CD4-positive, CD25-positive, alpha-beta regulatory T cell (primary cell): ENCODE results near the gene TUBB4A. TPM values are rescaled to one million over a fixed set of nuclear protein-coding genes. Genes with fewer than 3 reads are reported as not detected.
A peak's percentile ranks its signal among the peaks of the same experiment; 100 is the strongest.

Source experiments
- ATAC-seq, 2 donors: fragments of 150-1000 bp; cut with Tn5 transposase; one replicate each; pipeline ENCODE4 v1.10.0; 2021; ENCODE audit warnings: low read depth in 2 of 2, moderate number of reproducible peaks in 2 of 2, moderate library complexity in 1 of 2
- DNase-seq, 3 donors: peaks; one replicate each; pipeline versions ENCODE4 v3.0.0 to v3.0.0-alpha.2; 2012 to 2022; ENCODE audit warnings: mixed read lengths in 1 of 3
- H3K27ac ChIP-seq: one replicate; pipeline ENCODE4 v1.7.0; 2013; ENCODE audit warnings: mild to moderate bottlenecking, low read length; ENCODE audit not compliant: insufficient read depth, poor library complexity, severe bottlenecking
- H3K27me3 ChIP-seq: one replicate; pipeline ENCODE4 v1.7.0; 2013; ENCODE audit warnings: low read length; ENCODE audit not compliant: control insufficient read depth, insufficient read depth
- H3K36me3 ChIP-seq: one replicate; pipeline ENCODE4 v1.7.0; 2013; ENCODE audit warnings: mild to moderate bottlenecking, low read length, moderate library complexity; ENCODE audit not compliant: control insufficient read depth, insufficient read depth
- H3K4me1 ChIP-seq: 2 replicates; pipeline ENCODE4 v1.7.0; 2013; ENCODE audit warnings: mild to moderate bottlenecking, low read length; ENCODE audit not compliant: insufficient read depth, control insufficient read depth, poor library complexity, severe bottlenecking
- H3K4me3 ChIP-seq: one replicate; pipeline ENCODE4 v1.7.0; 2013; ENCODE audit warnings: low read depth, mild to moderate bottlenecking, low read length, moderate library complexity
- H3K9me3 ChIP-seq, 2 experiments: 1 replicate in 1 of 2; 2 replicates in 1 of 2; pipeline ENCODE4 v1.7.0; 2013; ENCODE audit warnings: low read length in 2 of 2, mild to moderate bottlenecking in 1 of 2, moderate library complexity in 1 of 2; ENCODE audit not compliant: control insufficient read depth in 2 of 2
- H3K27ac Mint-ChIP-seq, 3 donors: one replicate each; pipeline ENCODE4 v1.8.0; 2020 to 2022; ENCODE audit warnings: mild to moderate bottlenecking in 3 of 3, mixed read lengths in 3 of 3, moderate library complexity in 2 of 3
- H3K27me3 Mint-ChIP-seq: one replicate; pipeline ENCODE4 v1.8.0; 2022; ENCODE audit warnings: mild to moderate bottlenecking, mixed read lengths
- H3K36me3 Mint-ChIP-seq: one replicate; pipeline ENCODE4 v1.8.0; 2020; ENCODE audit warnings: mixed read lengths
- H3K4me1 Mint-ChIP-seq, 4 donors: one replicate each; pipeline ENCODE4 v1.8.0; 2020 to 2022; ENCODE audit warnings: mixed read lengths in 4 of 4, mild to moderate bottlenecking in 1 of 4
- H3K4me3 Mint-ChIP-seq, 4 donors: one replicate each; pipeline ENCODE4 v1.8.0; 2020 to 2022; ENCODE audit warnings: mild to moderate bottlenecking in 4 of 4, mixed read lengths in 4 of 4, moderate library complexity in 3 of 4
- H3K9me3 Mint-ChIP-seq, 7 donors: one replicate each; pipeline ENCODE4 v1.8.0; 2020 to 2022; ENCODE audit warnings: mixed read lengths in 7 of 7, mild to moderate bottlenecking in 3 of 7, moderate library complexity in 2 of 7
- polyA plus RNA-seq, 4 donors: library from polyadenylated mRNA; unstranded; fragments of 300-500 nt; fragmentation: Illumina TruSeq; gene quantifications; one replicate each; pipeline ENCODE4 v1.2.3, GENCODE V29; 2021
- total RNA-seq: library from RNA; stranded (reverse); gene quantifications from one replicate; pipeline ENCODE4 v1.2.3, GENCODE V29; 2022

The TUBB4A gene
- total and polyA plus RNA-seq, 5 donors from 2014 or later, result 0.36 to 1.3 (median 1.0) TPM; not detected in 2

- ATAC-seq (peak; percentile 58 to 70), DNase-seq (peak in 1 of 3 donors; percentile 57)
- Histone ChIP-seq H3K4me3 (peak overlapping the region; percentile 82), H3K27me3 (no peaks in the 10 kb centered on the region), H3K4me1 (peaks cover 7% of the 10 kb centered on the region), H3K36me3 (no peaks in the 10 kb centered on the region), H3K9me3 (peaks cover 0 to 3% of the 10 kb centered on the region in 2 experiments), H3K27ac (peak overlapping the region; percentile 15)
- H3K9me3 Mint-ChIP-seq, result peaks cover 0 to 8% (median 2%) of the 10 kb centered on the region in 7 donors
- H3K27ac Mint-ChIP-seq, result peak overlapping the region; percentile 53 to 91 (median 65)
- no peaks in the 10 kb centered on the region for H3K36me3 Mint-ChIP-seq
- H3K27me3 Mint-ChIP-seq, result no peaks in the 10 kb centered on the region
- peak overlapping the region; percentile 78 to 88 (median 83) for H3K4me3 Mint-ChIP-seq
- peaks cover 0 to 14% (median 6%) of the 10 kb centered on the region in 4 donors for H3K4me1 Mint-ChIP-seq
Observed at GRCh38 chr19:6489278-6490061, 12.6 kb downstream of the TUBB4A start.

GRCh38 chr19:6484831-6485230 lies 17.3 kb downstream of the TUBB4A start:
- no peak overlapping the region for H3K27ac Mint-ChIP-seq

GRCh38 chr19:6484230-6484629 lies 17.9 kb downstream of the TUBB4A start:
- DNase-seq, result no peak
- Mint-ChIP-seq H3K4me1 (peaks cover 0 to 42% (median 24%) of the 10 kb centered on the region in 4 donors), H3K27ac (no peak overlapping the region)

More at GRCh38 chr19:6484831-6485230, 17.3 kb downstream of the TUBB4A start:
- peaks cover 4% of the 10 kb centered on the region for H3K36me3 Mint-ChIP-seq
- Histone ChIP-seq H3K36me3 (no peaks in the 10 kb centered on the region), H3K4me3 (no peak overlapping the region), H3K27ac (no peak overlapping the region), H3K27me3 (no peaks in the 10 kb centered on the region), H3K9me3 (no peaks in the 10 kb centered on the region), H3K4me1 (peaks cover 22% of the 10 kb centered on the region)
- no peak for DNase-seq
- ATAC-seq, result no peak
- H3K4me1 Mint-ChIP-seq, result peaks cover 0 to 43% (median 27%) of the 10 kb centered on the region in 4 donors
- no peaks in the 10 kb centered on the region for H3K9me3 Mint-ChIP-seq
- no peak overlapping the region for H3K4me3 Mint-ChIP-seq
- no peaks in the 10 kb centered on the region for H3K27me3 Mint-ChIP-seq

GRCh38 chr19:6483235-6483634 lies 18.9 kb downstream of the TUBB4A start:
- peaks cover 7% of the 10 kb centered on the region for H3K36me3 ChIP-seq
- DNase-seq (no peak), ATAC-seq (no peak)
- H3K4me1 Mint-ChIP-seq, result peaks cover 0 to 44% (median 23%) of the 10 kb centered on the region in 4 donors
- no peak overlapping the region for H3K4me3 ChIP-seq
- H3K9me3 Mint-ChIP-seq, result no peaks in the 10 kb centered on the region
- H3K9me3 ChIP-seq, result no peaks in the 10 kb centered on the region
- peak overlapping the region; percentile 57 to 100 (median 80) for H3K4me3 Mint-ChIP-seq
- H3K27me3 Mint-ChIP-seq, result no peaks in the 10 kb centered on the region
- H3K27ac ChIP-seq, result no peak overlapping the region
- peak overlapping the region; percentile 91 to 99 (median 99) for H3K27ac Mint-ChIP-seq
- peaks cover 24% of the 10 kb centered on the region for H3K4me1 ChIP-seq
- H3K27me3 ChIP-seq, result no peaks in the 10 kb centered on the region
- peaks cover 4% of the 10 kb centered on the region for H3K36me3 Mint-ChIP-seq

More at GRCh38 chr19:6484230-6484629, 17.9 kb downstream of the TUBB4A start:
- Mint-ChIP-seq H3K4me3 (peak overlapping the region in 1 of 4 donors; percentile 84), H3K36me3 (peaks cover 4% of the 10 kb centered on the region), H3K9me3 (no peaks in the 10 kb centered on the region), H3K27me3 (no peaks in the 10 kb centered on the region)
- Histone ChIP-seq H3K27ac (no peak overlapping the region), H3K27me3 (no peaks in the 10 kb centered on the region), H3K9me3 (no peaks in the 10 kb centered on the region), H3K4me1 (peaks cover 24% of the 10 kb centered on the region), H3K36me3 (peaks cover 3% of the 10 kb centered on the region), H3K4me3 (no peak overlapping the region)
- no peak for ATAC-seq

DNA sequence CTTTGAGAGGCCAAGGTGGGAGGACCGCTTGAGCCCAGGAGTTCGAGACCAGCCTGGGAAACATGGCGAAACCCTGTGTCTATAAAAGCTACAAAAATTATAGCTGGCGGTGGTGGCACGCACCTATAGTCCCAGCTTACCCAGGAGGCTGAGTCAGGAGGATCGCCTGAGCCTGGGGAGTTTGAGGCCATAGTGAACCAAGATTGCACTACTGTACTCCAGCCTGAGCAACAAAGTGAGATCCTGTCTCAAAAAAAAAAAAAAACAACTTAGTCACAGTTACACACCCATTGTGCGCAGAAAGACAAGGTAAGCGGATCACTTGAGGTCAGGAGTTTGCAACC lies 19.8 kb downstream of the TUBB4A start:
- H3K9me3 ChIP-seq, result no peaks in the 10 kb centered on the region
- H3K4me1 ChIP-seq, result peaks cover 24% of the 10 kb centered on the region
- H3K27ac Mint-ChIP-seq, result peak overlapping the region; percentile 92 to 99 (median 99)
- ATAC-seq, result no peak
- peak overlapping the region; percentile 90 for H3K4me3 ChIP-seq
- H3K36me3 ChIP-seq, result peaks cover 7% of the 10 kb centered on the region
- H3K27ac ChIP-seq, result peak overlapping the region; percentile 84
- no peak for DNase-seq
- H3K27me3 Mint-ChIP-seq, result no peaks in the 10 kb centered on the region
- no peaks in the 10 kb centered on the region for H3K9me3 Mint-ChIP-seq
- no peaks in the 10 kb centered on the region for H3K27me3 ChIP-seq
- peak overlapping the region; percentile 95 to 100 (median 98) for H3K4me3 Mint-ChIP-seq
- H3K4me1 Mint-ChIP-seq, result peaks cover 0 to 44% (median 23%) of the 10 kb centered on the region in 4 donors
- H3K36me3 Mint-ChIP-seq, result peaks cover 4% of the 10 kb centered on the region

DNA sequence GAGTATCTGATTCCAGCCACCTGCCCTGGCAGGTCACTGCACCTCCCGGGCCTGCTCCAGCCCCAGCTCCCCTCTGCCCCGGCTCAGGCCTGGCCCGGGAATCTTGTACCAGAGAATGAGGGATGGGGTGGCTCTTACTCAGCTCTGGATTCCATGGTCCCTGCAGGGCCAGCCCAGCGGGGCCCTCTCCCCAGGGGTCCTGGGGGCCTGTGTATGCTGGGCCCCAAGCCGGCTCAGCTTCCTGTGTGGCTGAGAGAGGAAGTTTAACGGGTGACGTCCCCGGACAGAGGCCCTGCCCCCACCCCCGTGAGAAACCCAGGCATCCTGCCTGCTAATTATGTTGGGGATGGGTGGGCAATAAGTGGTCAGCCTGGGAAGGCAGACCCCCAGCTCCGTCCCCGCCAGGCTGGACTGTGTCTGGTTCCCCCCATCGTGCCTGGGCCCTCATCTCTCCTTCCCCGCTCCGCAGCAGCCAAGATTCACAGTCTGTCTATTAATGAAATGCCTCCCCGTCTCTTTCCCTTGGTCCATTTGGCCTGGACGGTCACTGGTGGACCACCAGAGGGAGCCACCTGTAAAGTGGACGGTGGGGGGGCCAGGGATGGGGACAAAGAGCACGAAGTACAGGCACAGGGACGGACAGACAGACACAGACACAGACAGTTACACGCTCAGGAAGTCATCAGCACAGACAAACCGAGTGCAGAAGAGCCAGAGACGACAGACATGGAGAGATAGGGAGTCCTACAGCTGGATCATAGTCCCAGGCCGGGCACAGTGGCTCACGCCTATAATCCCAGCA lies 20.4 kb downstream of the TUBB4A start, which contains the start of gene DENND1C:
DENND1C (minus strand) TSS at position 247 of the 802 bp plus-strand sequence; CDS start at position 155, 92 bp downstream.
- H3K9me3 Mint-ChIP-seq, result no peaks in the 10 kb centered on the region
- DNase-seq, result peak; percentile 34 to 89 (median 69)
- H3K36me3 Mint-ChIP-seq, result peaks cover 4% of the 10 kb centered on the region
- no peaks in the 10 kb centered on the region for H3K27me3 Mint-ChIP-seq
- H3K27ac Mint-ChIP-seq, result peak within 1 kb of the TSS; percentile 92 to 99 (median 99)
- H3K9me3 ChIP-seq, result no peaks in the 10 kb centered on the region
- H3K4me1 ChIP-seq, result peaks cover 24% of the 10 kb centered on the region
- peak; percentile 92 to 94 for ATAC-seq
- H3K27ac ChIP-seq, result peak within 1 kb of the TSS; percentile 84
- peak within 1 kb of the TSS; percentile 90 for H3K4me3 ChIP-seq
- H3K4me3 Mint-ChIP-seq, result peak within 1 kb of the TSS; percentile 95 to 100 (median 98)
- no peaks in the 10 kb centered on the region for H3K27me3 ChIP-seq
- peaks cover 13% of the 10 kb centered on the region for H3K36me3 ChIP-seq
- peaks cover 0 to 44% (median 23%) of the 10 kb centered on the region in 4 donors for H3K4me1 Mint-ChIP-seq

DNA sequence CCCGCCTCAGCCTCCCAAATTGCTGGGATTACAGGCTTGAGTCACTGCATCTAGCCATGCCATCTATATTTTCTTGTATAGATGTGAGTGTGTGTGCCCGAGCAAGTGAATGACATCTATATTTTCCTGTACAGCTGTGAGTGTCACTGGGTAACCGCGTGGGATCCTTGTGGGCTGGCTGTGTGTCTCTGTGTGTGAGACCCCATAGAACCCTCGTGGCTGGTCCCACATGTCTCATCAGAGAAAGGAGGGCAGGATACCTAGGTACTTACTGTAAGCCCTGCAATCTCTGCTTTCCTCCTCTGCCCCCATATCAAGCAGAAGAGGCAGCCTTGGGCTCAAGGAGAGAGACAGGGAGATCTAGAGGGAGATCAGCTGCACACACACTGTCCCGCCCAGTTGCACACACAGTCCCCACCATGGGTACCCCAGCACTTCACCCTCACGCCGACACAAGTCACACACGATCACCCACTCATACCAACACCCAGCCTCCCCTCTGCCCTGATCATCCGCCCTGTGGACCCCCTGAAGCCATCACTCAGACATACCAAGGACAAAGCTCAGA lies 21.2 kb downstream of the TUBB4A start:
- ATAC-seq, result peak; percentile 2 to 21
- H3K27ac Mint-ChIP-seq, result peak overlapping the region; percentile 92 to 99 (median 99)

More for the DNA sequence above, 21.2 kb downstream of the TUBB4A start:
- Mint-ChIP-seq H3K4me3 (peak overlapping the region; percentile 95 to 100 (median 98)), H3K36me3 (peaks cover 4% of the 10 kb centered on the region), H3K27me3 (no peaks in the 10 kb centered on the region), H3K4me1 (peaks cover 0 to 44% (median 23%) of the 10 kb centered on the region in 4 donors), H3K9me3 (no peaks in the 10 kb centered on the region)
- Histone ChIP-seq H3K4me3 (peak overlapping the region; percentile 90), H3K4me1 (peaks cover 24% of the 10 kb centered on the region), H3K9me3 (no peaks in the 10 kb centered on the region), H3K27ac (peak overlapping the region; percentile 84), H3K36me3 (peaks cover 21% of the 10 kb centered on the region), H3K27me3 (no peaks in the 10 kb centered on the region)
- DNase-seq, result peak in 1 of 3 donors; percentile 46
